Measurements from ENCODE around the gene NTM.

DNA sequence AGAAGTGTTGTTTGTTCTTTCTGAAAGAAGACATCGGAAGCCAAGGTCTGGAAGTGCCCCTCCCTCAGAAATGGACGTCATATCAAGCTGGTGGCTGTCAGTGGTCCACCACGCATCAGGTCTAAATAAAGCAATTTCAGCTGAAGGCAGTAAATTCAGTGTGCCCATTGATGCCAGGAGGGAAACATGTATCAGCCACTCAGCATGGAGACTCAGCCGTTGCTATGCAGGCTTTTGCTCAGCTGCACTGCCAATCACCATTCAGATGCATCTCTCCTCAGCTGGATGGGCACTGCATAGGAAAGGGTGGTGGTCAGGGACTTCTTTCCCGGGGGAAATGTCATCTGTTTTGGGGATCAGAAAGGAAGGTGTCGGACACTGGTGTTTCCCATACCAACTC, 878.2 kb downstream of the NTM start:
- TF ChIP-seq, protein P1, sequence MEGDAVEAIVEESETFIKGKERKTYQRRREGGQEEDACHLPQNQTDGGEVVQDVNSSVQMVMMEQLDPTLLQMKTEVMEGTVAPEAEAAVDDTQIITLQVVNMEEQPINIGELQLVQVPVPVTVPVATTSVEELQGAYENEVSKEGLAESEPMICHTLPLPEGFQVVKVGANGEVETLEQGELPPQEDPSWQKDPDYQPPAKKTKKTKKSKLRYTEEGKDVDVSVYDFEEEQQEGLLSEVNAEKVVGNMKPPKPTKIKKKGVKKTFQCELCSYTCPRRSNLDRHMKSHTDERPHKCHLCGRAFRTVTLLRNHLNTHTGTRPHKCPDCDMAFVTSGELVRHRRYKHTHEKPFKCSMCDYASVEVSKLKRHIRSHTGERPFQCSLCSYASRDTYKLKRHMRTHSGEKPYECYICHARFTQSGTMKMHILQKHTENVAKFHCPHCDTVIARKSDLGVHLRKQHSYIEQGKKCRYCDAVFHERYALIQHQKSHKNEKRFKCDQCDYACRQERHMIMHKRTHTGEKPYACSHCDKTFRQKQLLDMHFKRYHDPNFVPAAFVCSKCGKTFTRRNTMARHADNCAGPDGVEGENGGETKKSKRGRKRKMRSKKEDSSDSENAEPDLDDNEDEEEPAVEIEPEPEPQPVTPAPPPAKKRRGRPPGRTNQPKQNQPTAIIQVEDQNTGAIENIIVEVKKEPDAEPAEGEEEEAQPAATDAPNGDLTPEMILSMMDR (IDR thresholded peaks at IDR 0.05) = no peak
- TF ChIP-seq POLR2AphosphoS5 (IDR thresholded peaks at IDR 0.05) = no peak

Measured in breast epithelium (tissue), 3 donors.